Heart left ventricle (tissue), 16 donors: ENCODE measurements around the gene STAB1. TPM values are rescaled to one million over a fixed set of nuclear protein-coding genes. Genes with fewer than 3 reads are reported as not detected.

Source experiments
- ATAC-seq, 4 donors: fragments of 200-7000 bp; cut with Tn5 transposase; one replicate each; pipeline ENCODE4 v1.9.1; 2020 to 2022; ENCODE audit warnings: moderate library complexity in 4 of 4, mild to moderate bottlenecking in 3 of 4, moderate number of reproducible peaks in 1 of 4
- DNase-seq, 5 donors: peaks; one replicate each; pipeline ENCODE4 v3.0.0-alpha.2; 2020
- H3K27ac ChIP-seq, 12 donors: fragments of 200-600 bp; sonication (generic) in 4 of 12; one replicate each; pipeline versions ENCODE4 v1.5.0 to v1.8.0; 2016 to 2022; ENCODE audit warnings: mild to moderate bottlenecking in 2 of 12
- H3K27me3 ChIP-seq, 9 donors: fragments of 200-600 bp; sonication (generic) in 2 of 9; one replicate each; pipeline versions ENCODE4 v1.5.1 to v1.8.0; 2016 to 2022; ENCODE audit warnings: mild to moderate bottlenecking in 3 of 9
- H3K36me3 ChIP-seq, 9 donors: fragments of 200-600 bp; sonication (generic) in 2 of 9; one replicate each; pipeline versions ENCODE4 v1.5.0 to v1.8.0; 2018 to 2022; ENCODE audit warnings: mild to moderate bottlenecking in 2 of 9
- H3K4me1 ChIP-seq, 12 donors: fragments of 200-600 bp; sonication (generic) in 4 of 12; one replicate each; pipeline versions ENCODE4 v1.5.0 to v1.8.0; 2016 to 2022; ENCODE audit warnings: mild to moderate bottlenecking in 3 of 12
- H3K4me3 ChIP-seq, 12 donors: fragments of 200-600 bp; sonication (generic) in 4 of 12; one replicate each; pipeline versions ENCODE4 v1.5.0 to v1.8.0; 2017 to 2022; ENCODE audit warnings: mild to moderate bottlenecking in 9 of 12, moderate library complexity in 4 of 12
- H3K9me3 ChIP-seq, 12 donors: fragments of 200-600 bp; sonication (generic) in 4 of 12; one replicate each; pipeline versions ENCODE4 v1.5.0 to v1.8.0; 2016 to 2022; ENCODE audit warnings: mild to moderate bottlenecking in 1 of 12
- CTCF ChIP-seq, 12 donors: fragments of 200-600 bp; sonication (generic) in 4 of 12; IDR thresholded peaks; one replicate each; pipeline versions ENCODE4 v1.5.0 to v1.8.0; 2018 to 2022; ENCODE audit warnings: antibody characterized with exemption in 12 of 12, mild to moderate bottlenecking in 5 of 12
- POLR2A ChIP-seq, 2 donors: fragments of 450-650 bp; IDR thresholded peaks; one replicate each; pipeline ENCODE4 v1.6.1; 2017; ENCODE audit warnings: antibody characterized with exemption in 2 of 2, mild to moderate bottlenecking in 2 of 2, moderate library complexity in 2 of 2
- WGBS, 4 donors: extraction: QIAGEN DNeasy Blood & Tissue Kit in 2 of 4; methylation state at CpG; one replicate each; pipeline versions ENCODE4 v1.1.5 to v1.1.7; 2013 to 2018; 5-methylcytosine and 5-hydroxymethylcytosine counted together
- intact Hi-C, 10 donors: fragments of 100-400 bp; cut with DNase I; formaldehyde crosslinking; loops; one replicate each; pipeline versions ENCODE4 v1.11.1 to v1.14.2; 2022
- polyA plus RNA-seq, 2 donors: library from polyadenylated mRNA; stranded (reverse); fragments of 200-250 nt; gene quantifications; one replicate each; pipeline ENCODE4 v1.2.3, GENCODE V29; 2013
- total RNA-seq, 9 donors: library from RNA; depleted of rRNA in 2 of 9; stranded (reverse); fragments of >200 nt in 2 of 9; fragmentation: NEBNext Ultra II Directional in 3 of 9; extraction: Animal tissue kit (Norgen Biotek cat#: 25700) in 3 of 9; gene quantifications; one replicate each; pipeline versions ENCODE4 v1.1.0 to v1.2.4, GENCODE V29; 2016 to 2023
- donor health status: ischemic (EF 13 %, LVEDD 7.1; RV severe dilation, severe dysfunction).
- donor health status: healthy with polysubstance abuse.
- donor health status: DM: no; HTN: yes; CAD: no.
- donor health status: DM: no; HTN: no; CAD: no.
- donor health status: ischemic (EF 25% LVEDD 6.9; RV normal size, moderate dysfunction).
- donor health status: ischemic (EF 25% LVEDD 5.7; RV mildly dilated, moderate dysfunction).
- donor health status: healthy.
- donor health status: DM: yes; HTN: yes; CAD: no.
- donor health status: ischemic (EF 35%, LVEDD 5.7; RV mildly dilated, moderate dysfunction).
- donor health status: nonischemic (EF 11% LVEDD 7.7; RV severe dilation, severe dysfunction).
- donor health status: DM: yes; HTN: yes; CAD: no.
- donor health status: PGD.
- donor health status: ischemic (EF 29% LVEDD 5.4; RV normal size, mild dysfunction).
- donor health status: nonischemic (EF 23%, LVEDD 6.1; RV moderate dilation, normal function).

The STAB1 gene
- total and polyA plus RNA-seq, 11 donors = 34.1 to 351 (median 50.6) TPM

GRCh38 chr3:52480768-52481715 lies 14.1 kb upstream of the STAB1 start:
- no peak overlapping the region for H3K27ac ChIP-seq
- no peak overlapping the region for H3K4me3 ChIP-seq
- TF ChIP-seq CTCF (IDR thresholded peaks at IDR 0.05) (no peak), POLR2A (IDR thresholded peaks at IDR 0.05) (no peak)
- H3K4me1 ChIP-seq = peaks cover 5 to 44% (median 24%) of the 10 kb centered on the region in 12 donors
- no peaks in the 10 kb centered on the region for H3K9me3 ChIP-seq
- WGBS, 4 donors = 81 to 86% (median 83%) methylated on average over 27 of the region's 27 CpGs
- ATAC-seq = no peak
- intact Hi-C loops = loop anchor here in 4 of 10 donors (5.0 kb wide), 4 partner anchors 46 to 206 kb away; partner anchors contain the start of genes GNL3 (in 1 of the 4), NT5DC2 (in 1 of the 4), PBRM1 (in 1 of the 4) and UQCC5 (in 1 of the 4)
- DNase-seq = peak in 2 of 5 donors; percentile 31 to 47
- no peaks in the 10 kb centered on the region for H3K27me3 ChIP-seq
- H3K36me3 ChIP-seq = peaks cover 2 to 91% (median 76%) of the 10 kb centered on the region in 9 donors

GRCh38 chr3:52481819-52482521 lies 13.2 kb upstream of the STAB1 start:
- intact Hi-C loops = loop anchor here in 4 of 10 donors (5.0 kb wide), 4 partner anchors 45 to 205 kb away; partner anchors contain the start of genes GNL3 (in 1 of the 4), NT5DC2 (in 1 of the 4), PBRM1 (in 1 of the 4) and UQCC5 (in 1 of the 4)
- Histone ChIP-seq H3K27ac (no peak overlapping the region), H3K36me3 (peaks cover 2 to 91% (median 76%) of the 10 kb centered on the region in 9 donors), H3K4me3 (no peak overlapping the region), H3K27me3 (no peaks in the 10 kb centered on the region), H3K4me1 (peaks cover 5 to 37% (median 24%) of the 10 kb centered on the region in 12 donors), H3K9me3 (no peaks in the 10 kb centered on the region)
- ATAC-seq (no peak), DNase-seq (peak in 2 of 5 donors; percentile 40 to 60)
- TF ChIP-seq CTCF (IDR thresholded peaks at IDR 0.05) (peak in 9 of 12 donors; percentile 17 to 47 (median 34)), POLR2A (IDR thresholded peaks at IDR 0.05) (no peak)
- 84 to 86% (median 85%) methylated on average over 23 of the region's 23 CpGs for WGBS, 4 donors

- H3K4me1 ChIP-seq = peaks cover 5 to 33% (median 24%) of the 10 kb centered on the region in 12 donors
- no peak for TF ChIP-seq POLR2A (IDR thresholded peaks at IDR 0.05)
- TF ChIP-seq CTCF (IDR thresholded peaks at IDR 0.05) = no peak
- H3K27ac ChIP-seq = peak overlapping the region in 11 of 12 donors; percentile 30 to 77 (median 66)
- DNase-seq (peak in 2 of 5 donors; percentile 26 to 52), ATAC-seq (peak in 2 of 4 donors; percentile 2)
- H3K9me3 ChIP-seq = no peaks in the 10 kb centered on the region
- H3K27me3 ChIP-seq = no peaks in the 10 kb centered on the region
- H3K4me3 ChIP-seq = no peak overlapping the region
- peaks cover 2 to 91% (median 76%) of the 10 kb centered on the region in 9 donors for H3K36me3 ChIP-seq
- intact Hi-C loops = loop anchor here in 4 of 10 donors (5.0 kb wide), 4 partner anchors 44 to 204 kb away; partner anchors contain the start of genes GNL3 (in 1 of the 4), NT5DC2 (in 1 of the 4), PBRM1 (in 1 of the 4) and UQCC5 (in 1 of the 4)
- WGBS, 4 donors = 87 to 89% (median 88%) methylated on average over 11 to 14 of the region's 14 CpGs
These were observed 12.1 kb upstream of the STAB1 start for GRCh38 chr3:52483081-52483480.
